HCT116 (cell line): ENCODE data around the gene NPNT. TPM values are rescaled to one million over a fixed set of nuclear protein-coding genes. Genes with fewer than 3 reads are reported as not detected.

ENCODE experiments used
- ATAC-seq: fragments of 200-7000 bp; cut with Tn5 transposase; 2 replicates; pipeline ENCODE4 v1.9.1; 2020; ENCODE audit warnings: mild to moderate bottlenecking, moderate library complexity
- BruUV-seq: library from RNA; stranded (reverse); fragments of 400-500 nt; replicated peaks from 2 replicates; lab custom pipeline; 2021; lab: Mats Ljungman, UMichigan
- CTCF ChIA-PET: fragments of 300-600 bp; sonication (Branson Sonifier 250); formaldehyde crosslinking; loops from one replicate; lab custom pipeline; 2021; ENCODE audit warnings: antibody characterized with exemption; lab: Charles Lee
- POLR2A ChIA-PET: fragments of 300-600, 350-600 bp; sonication (Branson Sonifier 250); formaldehyde crosslinking; loops from one replicate; lab custom pipeline; 2021; ENCODE audit warnings: antibody characterized with exemption; lab: Charles Lee
- RAD21 ChIA-PET, 2 experiments: fragments of 300-600 bp; sonication (Branson Sonifier 250); formaldehyde crosslinking; loops; one replicate each; lab custom pipeline; 2023; ENCODE audit warnings: low total read pairs in 2 of 2; ENCODE audit not compliant: uncharacterized antibody in 2 of 2, unreplicated experiment in 2 of 2, low non-redundant PET in 1 of 2; lab: Charles Lee
- DNase-seq: peaks from one replicate; pipeline ENCODE4 v3.0.0-alpha.2; 2010; ENCODE audit warnings: low read depth, low spot score
- H2AFZ ChIP-seq: fragments of 200-600 bp; shearing (Covaris generic), sonication (generic); 2 replicates; pipeline ENCODE4 v1.6.1; 2017; ENCODE audit warnings: low read depth, mixed run types, mixed read lengths, antibody characterized with exemption, low read length; ENCODE audit not compliant: poor library complexity, severe bottlenecking
- H3K27ac ChIP-seq: 2 replicates; pipeline ENCODE4 v1.5.1; 2012; ENCODE audit warnings: low read depth, low read length
- H3K27me3 ChIP-seq: fragments of 200-600 bp; sonication (generic); 2 replicates; pipeline ENCODE4 v1.6.1; 2016; ENCODE audit warnings: mixed run types, low read length, mixed read lengths; ENCODE audit not compliant: insufficient read depth
- H3K36me3 ChIP-seq, 2 experiments: fragments of 200-500 bp in 1 of 2; fragments of 200-600 bp in 1 of 2; sonication (Bioruptor generic) in 1 of 2; sonication (generic) in 1 of 2; 2 replicates each; pipeline versions ENCODE4 v1.5.1 to v1.6.1; 2014 to 2016; ENCODE audit warnings: low read length in 2 of 2, inconsistent platforms in 1 of 2, mixed read lengths in 1 of 2, mixed run types in 1 of 2; ENCODE audit not compliant: insufficient read depth in 2 of 2, control insufficient read depth in 1 of 2
- H3K4me1 ChIP-seq, 2 experiments: fragments of 200-600 bp in 1 of 2; sonication (generic) in 1 of 2; 2 replicates each; pipeline versions ENCODE4 v1.5.1 to v1.6.1; 2012 to 2017; ENCODE audit warnings: low read length in 2 of 2, inconsistent platforms in 1 of 2, mild to moderate bottlenecking in 1 of 2, mixed read lengths in 1 of 2, mixed run types in 1 of 2, moderate library complexity in 1 of 2; ENCODE audit not compliant: insufficient read depth in 2 of 2, control insufficient read depth in 1 of 2
- H3K4me2 ChIP-seq: fragments of 200-600 bp; sonication (generic); 2 replicates; pipeline ENCODE4 v1.6.1; 2017; ENCODE audit warnings: mixed run types, low read length, mixed read lengths
- H3K4me3 ChIP-seq, 2 experiments: fragments of 200-600 bp in 1 of 2; sonication (generic) in 1 of 2; replicated peaks in 1 of 2; 2 replicates each; pipeline ENCODE4 v1.5.1; 2011 to 2016; ENCODE audit warnings: low read length in 2 of 2, control low read depth in 1 of 2, low read depth in 1 of 2, mild to moderate bottlenecking in 1 of 2, mixed read lengths in 1 of 2, mixed run types in 1 of 2
- H3K79me2 ChIP-seq: fragments of 200-600 bp; sonication (generic); 2 replicates; pipeline ENCODE4 v1.6.1; 2017; ENCODE audit warnings: mild to moderate bottlenecking, mixed run types, low read length, moderate library complexity, mixed read lengths; ENCODE audit not compliant: insufficient read depth
- H3K9ac ChIP-seq: fragments of 200-600 bp; sonication (generic); 2 replicates; pipeline ENCODE4 v1.6.1; 2016; ENCODE audit warnings: low read length, mixed read lengths
- H3K9me2 ChIP-seq: fragments of 200-600 bp; sonication (generic), shearing (Covaris generic); 2 replicates; pipeline ENCODE4 v1.6.1; 2017; ENCODE audit warnings: mixed run types, mild to moderate bottlenecking, moderate library complexity; ENCODE audit not compliant: insufficient read depth
- H3K9me3 ChIP-seq, 2 experiments: fragments of 200-500 bp in 1 of 2; fragments of 200-600 bp in 1 of 2; sonication (Bioruptor generic) in 1 of 2; sonication (generic) in 1 of 2; 2 replicates each; pipeline ENCODE4 v1.6.1; 2014 to 2017; ENCODE audit warnings: low read length in 2 of 2, mixed read lengths in 2 of 2, inconsistent platforms in 1 of 2, low read depth in 1 of 2, mild to moderate bottlenecking in 1 of 2, mixed run types in 1 of 2, moderate library complexity in 1 of 2; ENCODE audit not compliant: control insufficient read depth in 1 of 2, insufficient read depth in 1 of 2
- H4K20me1 ChIP-seq: fragments of 200-600 bp; sonication (generic), shearing (Covaris generic); 2 replicates; pipeline ENCODE4 v1.6.1; 2017; ENCODE audit warnings: mixed run types, mild to moderate bottlenecking, moderate library complexity; ENCODE audit not compliant: insufficient read depth
- CEBPB ChIP-seq: IDR thresholded peaks from 2 replicates; pipeline ENCODE4 v1.6.1; 2012; ENCODE audit warnings: low read depth
- CTCF ChIP-seq, 3 experiments: fragments of 200-600 bp in 1 of 3; sonication (generic) in 1 of 3; IDR thresholded peaks in 2 of 3; conservative IDR thresholded peaks in 1 of 3; 2 replicates each; pipeline ENCODE4 v1.5.1; 2012 to 2017; ENCODE audit warnings: low read depth in 2 of 3, low read length in 2 of 3, antibody characterized with exemption in 1 of 3, borderline replicate concordance in 1 of 3, control low read depth in 1 of 3, mild to moderate bottlenecking in 1 of 3, mixed read lengths in 1 of 3, mixed run types in 1 of 3, moderate library complexity in 1 of 3; ENCODE audit not compliant: insufficient read depth in 1 of 3
- EZH2 ChIP-seq: fragments of 200-600 bp; sonication (generic); IDR thresholded peaks from 2 replicates; pipeline ENCODE4 v1.6.1; 2017; ENCODE audit warnings: antibody characterized with exemption, mixed run types
- EZH2phosphoT487 ChIP-seq: fragments of 200-600 bp; IDR thresholded peaks from 2 replicates; pipeline ENCODE4 v1.6.1; 2018; ENCODE audit warnings: antibody characterized with exemption, borderline replicate concordance
- FOSL1 ChIP-seq: IDR thresholded peaks from 2 replicates; pipeline ENCODE4 v1.6.1; 2012; ENCODE audit warnings: low read depth
- JUND ChIP-seq: IDR thresholded peaks from 2 replicates; pipeline ENCODE4 v1.6.1; 2012
- MAX ChIP-seq: IDR thresholded peaks from 2 replicates; pipeline ENCODE4 v1.6.1; 2012
- POLR2A ChIP-seq: IDR thresholded peaks from 2 replicates; pipeline ENCODE4 v1.7.0; 2011; ENCODE audit warnings: borderline replicate concordance; ENCODE audit not compliant: insufficient read depth, insufficient read length; ENCODE audit errors: extremely low read depth
- POLR2AphosphoS5 ChIP-seq: IDR thresholded peaks from 2 replicates; pipeline ENCODE4 v1.6.1; 2011; ENCODE audit warnings: mild to moderate bottlenecking, low read depth, low read length, moderate library complexity
- RAD21 ChIP-seq: IDR thresholded peaks from 2 replicates; pipeline ENCODE4 v1.6.1; 2012; ENCODE audit warnings: low read depth, mild to moderate bottlenecking
- SP1 ChIP-seq: IDR thresholded peaks from 2 replicates; pipeline ENCODE4 v1.6.1; 2012; ENCODE audit warnings: low read depth
- TCF7L2 ChIP-seq: IDR thresholded peaks from 2 replicates; pipeline ENCODE4 v1.7.0; 2011; ENCODE audit warnings: borderline replicate concordance, inconsistent platforms; ENCODE audit not compliant: insufficient read depth, insufficient read length; ENCODE audit errors: extremely low read depth
- YY1 ChIP-seq: IDR thresholded peaks from 2 replicates; pipeline ENCODE4 v1.6.1; 2011; ENCODE audit warnings: low read length, low read depth, moderate library complexity, mild to moderate bottlenecking; ENCODE audit not compliant: insufficient replicate concordance; ENCODE audit errors: extremely low read depth
- ZBTB33 ChIP-seq: IDR thresholded peaks from 2 replicates; pipeline ENCODE4 v1.6.1; 2011; ENCODE audit warnings: mild to moderate bottlenecking, low read length, moderate library complexity; ENCODE audit not compliant: insufficient replicate concordance; ENCODE audit errors: extremely low read depth
- ZFX ChIP-seq: fragments of 450-650 bp; IDR thresholded peaks from 2 replicates; pipeline ENCODE4 v1.6.1; 2017
- ZNF274 ChIP-seq: fragments of 200-500 bp; sonication (Bioruptor generic); IDR thresholded peaks from 2 replicates; pipeline ENCODE4 v1.6.1; 2014; ENCODE audit warnings: mild to moderate bottlenecking, low read depth, low read length, inconsistent platforms
- intact Hi-C: fragments of 100-400 bp; cut with micrococcal nuclease; formaldehyde crosslinking; loops from 2 replicates; pipeline ENCODE4 v1.10.0; 2022
- total RNA-seq: library from RNA; stranded (reverse); gene quantifications from one replicate; pipeline ENCODE4 v1.2.1, GENCODE V29; 2021; ENCODE audit not compliant: unreplicated experiment

NPNT gene
- total RNA-seq, 1 experiment from 2014 or later = 15.8 TPM

- Histone ChIP-seq H3K9me3 (no peaks in the 10 kb centered on the region), H3K79me2 (no peaks in the 10 kb centered on the region), H4K20me1 (no peaks in the 10 kb centered on the region), H3K4me2 (no peak overlapping the region), H3K9ac (no peak overlapping the region), H3K4me1 (peaks cover 2 to 8% of the 10 kb centered on the region in 2 experiments; a peak in 3 of 4 replicates), H3K36me3 (no peaks in the 10 kb centered on the region), H2AFZ (no peak overlapping the region), H3K27ac (no peak overlapping the region), H3K4me3 (no peak overlapping the region), H3K27me3 (no peaks in the 10 kb centered on the region), H3K9me2 (no peaks in the 10 kb centered on the region)
- no TSS peak for BruUV-seq
- CTCF ChIA-PET = no interaction called here
- intact Hi-C loops = no loop called here
- RAD21 ChIA-PET = no interaction called here
- DNase-seq (no peak), ATAC-seq (no peak)
- POLR2A ChIA-PET = no interaction called here
- TF ChIP-seq FOSL1 (no peak), JUND (no peak), CEBPB (no peak), ZFX (no peak), YY1 (no peak), POLR2A (no peak), RAD21 (no peak), MAX (no peak)
These were observed 71.9 kb downstream of the NPNT start for GRCh38 chr4:105967058-105967658.

GRCh38 chr4:105969575-105969974 is 74.3 kb downstream of the NPNT start:
- H3K79me2 ChIP-seq = no peaks in the 10 kb centered on the region
- H3K9ac ChIP-seq = no peak overlapping the region
- ATAC-seq (no peak), DNase-seq (no peak)
- H2AFZ ChIP-seq = no peak overlapping the region
- no peaks in the 10 kb centered on the region for H3K9me2 ChIP-seq
- ChIA-PET POLR2A (no interaction called here), RAD21 (no interaction called here), CTCF (no interaction called here)
- no peaks in the 10 kb centered on the region for H4K20me1 ChIP-seq
- H3K9me3 ChIP-seq = no peaks in the 10 kb centered on the region
- no TSS peak for BruUV-seq
- H3K4me2 ChIP-seq = no peak overlapping the region
- H3K4me1 ChIP-seq = peaks cover 0 to 2% of the 10 kb centered on the region in 2 experiments; a peak in 1 of 4 replicates
- H3K4me3 ChIP-seq = no peak overlapping the region
- intact Hi-C loops = no loop called here
- H3K27ac ChIP-seq = no peak overlapping the region
- no peaks in the 10 kb centered on the region for H3K27me3 ChIP-seq
- TF ChIP-seq YY1 = no peak
- TF ChIP-seq POLR2AphosphoS5 = no peak
- TF ChIP-seq SP1 = no peak
- TF ChIP-seq ZBTB33 = no peak
- no peak for TF ChIP-seq EZH2phosphoT487
- no peak for TF ChIP-seq ZNF274
- no peak for TF ChIP-seq JUND
- TF ChIP-seq TCF7L2 = no peak
- no peak for TF ChIP-seq EZH2
- TF ChIP-seq CTCF (IDR thresholded peaks at IDR 0.05 in 2 of 3, conservative IDR thresholded peaks at IDR 0.05 in 1 of 3; ENCODE audit: borderline replicate concordance in 1 of 3, insufficient read depth in 1 of 3, low read depth in 2 of 3, low read length in 2 of 3) = no peak
- no peaks in the 10 kb centered on the region for H3K36me3 ChIP-seq
